ENCODE results near the gene ZNF304.

DNA sequence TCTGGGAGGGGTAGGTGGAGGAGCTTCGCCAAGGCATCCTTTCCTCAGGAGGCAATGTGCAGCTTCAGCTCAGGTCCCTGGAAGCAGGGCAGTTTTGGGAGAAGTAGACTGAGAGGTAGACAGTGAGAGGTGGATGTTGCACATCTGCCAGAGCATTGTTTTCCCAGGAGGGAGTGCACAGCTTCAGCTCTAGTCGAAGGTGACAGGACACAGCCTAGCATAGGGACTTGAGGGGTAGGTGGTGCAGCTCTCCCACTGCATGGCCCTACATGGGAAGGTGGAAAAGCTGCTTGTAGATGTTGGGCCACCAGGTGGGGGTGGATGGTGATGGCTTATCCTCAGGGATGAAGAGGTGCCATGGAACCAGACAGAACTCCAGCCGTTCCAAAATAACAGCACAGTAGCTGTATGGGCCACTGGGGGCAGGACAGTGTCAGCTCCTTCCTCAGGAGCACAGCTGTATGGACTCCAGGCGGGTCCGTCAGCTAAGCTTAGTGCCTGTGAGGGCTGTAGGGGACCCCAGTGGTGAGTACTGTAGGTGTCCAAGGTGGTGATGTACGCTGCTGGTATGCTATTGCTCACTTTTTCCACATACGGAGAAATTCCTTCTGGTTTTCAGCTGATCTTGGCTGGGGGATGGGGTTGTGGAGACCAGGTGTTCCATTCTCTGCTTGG lies 48.2 kb upstream of the ZNF304 start:
- no peak for TF ChIP-seq POLR2AphosphoS5 (IDR thresholded peaks at IDR 0.05; ENCODE audit: low read depth, low read length)
- TF ChIP-seq TAF1 (IDR thresholded peaks at IDR 0.05; ENCODE audit: borderline replicate concordance, insufficient read depth, low read length): no peak
- TF ChIP-seq REST (IDR thresholded peaks at IDR 0.05; ENCODE audit: insufficient read depth in 1 of 2, low read depth in 2 of 2, low read length in 2 of 2): no peak
